Measurements from ENCODE around the gene BLM.

BLM gene

DNA sequence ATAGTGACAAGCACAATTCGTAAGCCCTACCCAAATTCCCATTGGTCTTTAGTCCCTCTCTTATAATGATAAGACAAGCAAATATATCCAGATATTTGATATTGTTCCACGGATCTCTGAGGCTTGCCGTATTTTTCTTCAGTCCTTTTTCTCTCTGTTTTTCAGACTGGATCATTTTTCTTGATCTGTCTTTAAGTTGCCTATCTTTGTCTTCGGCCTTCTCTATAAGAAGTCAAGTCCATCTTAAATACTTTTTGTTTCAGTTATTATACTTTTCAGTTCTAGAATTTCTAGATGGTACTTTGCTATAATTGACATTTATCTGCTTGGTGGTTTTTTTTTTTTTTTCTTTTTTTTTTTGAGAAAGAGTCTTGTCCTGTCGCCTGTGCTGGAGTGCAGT, 13.7 kb upstream of the BLM start:
- TF ChIP-seq, protein P1, sequence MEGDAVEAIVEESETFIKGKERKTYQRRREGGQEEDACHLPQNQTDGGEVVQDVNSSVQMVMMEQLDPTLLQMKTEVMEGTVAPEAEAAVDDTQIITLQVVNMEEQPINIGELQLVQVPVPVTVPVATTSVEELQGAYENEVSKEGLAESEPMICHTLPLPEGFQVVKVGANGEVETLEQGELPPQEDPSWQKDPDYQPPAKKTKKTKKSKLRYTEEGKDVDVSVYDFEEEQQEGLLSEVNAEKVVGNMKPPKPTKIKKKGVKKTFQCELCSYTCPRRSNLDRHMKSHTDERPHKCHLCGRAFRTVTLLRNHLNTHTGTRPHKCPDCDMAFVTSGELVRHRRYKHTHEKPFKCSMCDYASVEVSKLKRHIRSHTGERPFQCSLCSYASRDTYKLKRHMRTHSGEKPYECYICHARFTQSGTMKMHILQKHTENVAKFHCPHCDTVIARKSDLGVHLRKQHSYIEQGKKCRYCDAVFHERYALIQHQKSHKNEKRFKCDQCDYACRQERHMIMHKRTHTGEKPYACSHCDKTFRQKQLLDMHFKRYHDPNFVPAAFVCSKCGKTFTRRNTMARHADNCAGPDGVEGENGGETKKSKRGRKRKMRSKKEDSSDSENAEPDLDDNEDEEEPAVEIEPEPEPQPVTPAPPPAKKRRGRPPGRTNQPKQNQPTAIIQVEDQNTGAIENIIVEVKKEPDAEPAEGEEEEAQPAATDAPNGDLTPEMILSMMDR (conservative IDR thresholded peaks at IDR 0.05; ENCODE audit: low read depth, low read length): no peak
- no peak for DNase-seq (ENCODE audit: low read depth)
- no peak overlapping the region for H3K4me3 ChIP-seq (ENCODE audit: low read depth, low read length)

DNA sequence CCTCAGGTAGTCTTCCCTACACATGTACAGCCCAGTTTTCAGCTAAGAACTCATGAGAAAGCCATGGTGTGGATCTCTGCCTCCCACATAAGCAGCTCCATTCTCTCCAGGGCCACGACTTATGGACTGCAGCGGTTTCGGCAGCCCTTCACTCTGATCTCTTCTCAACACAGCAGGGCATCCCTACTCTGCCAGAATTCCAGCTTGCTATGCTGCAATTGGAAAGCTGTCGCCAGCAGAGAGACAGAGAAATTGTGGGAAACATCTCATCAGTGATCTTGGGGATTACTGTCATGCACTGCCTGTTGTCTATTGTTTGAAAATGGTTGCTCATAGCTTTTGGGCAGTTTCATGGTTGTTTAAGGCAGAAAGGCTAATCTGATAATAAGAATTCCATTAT, 11.9 kb upstream of the BLM start:
- H3K4me3 ChIP-seq (ENCODE audit: low read depth, low read length): no peak overlapping the region
- DNase-seq (ENCODE audit: low read depth): peak; percentile 8
- TF ChIP-seq, protein P1 (conservative IDR thresholded peaks at IDR 0.05; ENCODE audit: low read depth, low read length): no peak

- no peak overlapping the region for H3K4me3 ChIP-seq (ENCODE audit: low read depth, low read length)
- TF ChIP-seq, protein P1 (conservative IDR thresholded peaks at IDR 0.05; ENCODE audit: low read depth, low read length): no peak
- DNase-seq (ENCODE audit: low read depth): no peak
Measured at GRCh38 chr15:90706394-90707327, 10.5 kb upstream of the BLM start.

- DNase-seq (ENCODE audit: low read depth): no peak
- TF ChIP-seq, protein P1 (conservative IDR thresholded peaks at IDR 0.05; ENCODE audit: low read depth, low read length): no peak
- H3K4me3 ChIP-seq (ENCODE audit: low read depth, low read length): no peak overlapping the region
Measured at GRCh38 chr15:90707489-90707888, 9.7 kb upstream of the BLM start.

GRCh38 chr15:90708516-90708915, 8.6 kb upstream of the BLM start:
- TF ChIP-seq, protein P1 (conservative IDR thresholded peaks at IDR 0.05; ENCODE audit: low read depth, low read length): no peak
- H3K4me3 ChIP-seq (ENCODE audit: low read depth, low read length): no peak overlapping the region
- DNase-seq (ENCODE audit: low read depth): no peak

DNA sequence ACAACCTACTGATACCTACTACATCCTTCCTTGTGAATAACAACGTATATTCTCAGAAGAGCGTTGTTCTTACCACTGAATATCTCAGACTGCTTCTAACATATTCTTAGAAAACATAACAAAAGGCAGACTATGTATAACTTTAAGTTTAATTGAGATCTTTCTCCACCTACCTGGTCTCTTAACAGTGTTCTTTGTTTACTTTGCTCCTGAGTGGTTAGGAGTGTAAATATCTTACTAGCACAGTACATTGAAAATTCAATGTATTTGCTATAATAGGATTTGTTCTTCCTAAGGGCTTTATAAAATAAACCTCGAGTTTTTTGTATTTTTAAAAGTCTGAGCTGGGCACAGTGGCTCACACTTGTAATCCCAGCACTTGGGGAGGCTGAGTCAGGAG, 7.9 kb upstream of the BLM start:
- no peak overlapping the region for H3K4me3 ChIP-seq (ENCODE audit: low read depth, low read length)
- no peak for DNase-seq (ENCODE audit: low read depth)
- TF ChIP-seq, protein P1 (conservative IDR thresholded peaks at IDR 0.05; ENCODE audit: low read depth, low read length): no peak

All from choroid plexus epithelial cell (primary cell).